Posterior vena cava (tissue), 2 donors: ENCODE data around the gene AQP10. TPM values are rescaled to one million over a fixed set of nuclear protein-coding genes. Genes with fewer than 3 reads are reported as not detected.
"Not testable (repeated sequence)": the region's sequence is repeated elsewhere in the genome, so short reads cannot be mapped to it uniquely, and the experiment has no call there.

Experiments
- DNase-seq: peaks from one replicate; pipeline ENCODE4 v3.0.0-alpha.2; 2020; ENCODE audit warnings: low spot score
- intact Hi-C, 2 donors: fragments of 100-400 bp; cut with DNase I; formaldehyde crosslinking; loops; one replicate each; pipeline versions ENCODE4 v1.14.1 to v1.14.2; 2022 to 2023
- total RNA-seq, 2 donors: library from RNA; stranded (reverse); fragmentation: NEBNext Ultra II Directional; extraction: Animal tissue kit (Norgen Biotek cat#: 25700); gene quantifications; one replicate each; pipeline ENCODE4 v1.2.1, GENCODE V29; 2021
- donor health status: DM: yes; HTN: yes; CAD: no.
- donor health status: DM: yes; HTN: yes; CAD: no.

AQP10 gene
- total RNA-seq, 2 donors from 2014 or later = 0.24 TPM; not detected in 1

DNA sequence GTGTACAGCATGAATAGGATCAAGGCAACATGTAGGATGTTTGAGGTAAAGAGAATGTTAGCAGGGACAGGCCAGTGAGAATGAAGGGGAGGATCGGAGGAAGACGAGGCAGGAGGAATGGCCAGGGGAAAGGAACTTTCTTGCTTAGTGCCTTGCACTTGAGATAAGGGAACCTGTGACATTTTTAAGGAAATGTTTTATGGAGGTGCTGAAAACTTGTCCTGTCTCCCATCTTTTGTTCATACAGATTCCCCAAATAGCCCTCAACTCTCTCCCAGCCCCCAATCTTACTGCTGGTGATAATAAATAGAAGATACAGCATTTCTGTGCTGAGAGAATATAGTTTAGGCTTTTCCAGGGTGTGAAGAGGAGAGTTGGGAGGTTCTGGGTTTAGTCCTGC, 18.0 kb downstream of the AQP10 start:
- intact Hi-C loops = no loop called here

DNA sequence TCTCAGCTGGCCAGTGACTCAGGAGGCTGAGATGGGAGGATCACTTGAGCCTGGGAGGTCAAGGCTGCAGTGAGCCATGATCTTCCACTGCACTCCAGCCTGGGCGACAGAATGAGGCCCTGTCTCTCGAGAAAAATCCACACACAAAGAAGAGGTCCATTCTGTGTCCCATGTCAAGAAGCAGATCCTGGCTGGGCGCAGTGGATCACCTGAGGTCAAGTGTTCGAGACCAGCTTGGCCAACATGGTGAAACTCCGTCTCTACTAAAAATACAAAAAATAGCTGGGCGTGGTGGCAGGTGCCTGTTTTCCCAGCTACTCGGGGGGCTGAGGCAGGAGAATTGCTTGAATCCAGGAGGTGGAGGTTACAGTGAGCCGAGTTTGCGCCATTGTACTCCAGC, 20.5 kb downstream of the AQP10 start:
- intact Hi-C loops = loop anchor here in 1 of 2 donors (5.0 kb wide), 1 partner anchor 74 kb away; no protein-coding TSS in a partner anchor
- not testable (repeated sequence) for DNase-seq

More for the DNA sequence above, 18.0 kb downstream of the AQP10 start:
- DNase-seq = no peak

GRCh38 chr1:154342132-154342531, 21.2 kb downstream of the AQP10 start:
- DNase-seq = no peak
- intact Hi-C loops = loop anchor here in 1 of 2 donors (5.0 kb wide), 1 partner anchor 75 kb away; no protein-coding TSS in a partner anchor

DNA sequence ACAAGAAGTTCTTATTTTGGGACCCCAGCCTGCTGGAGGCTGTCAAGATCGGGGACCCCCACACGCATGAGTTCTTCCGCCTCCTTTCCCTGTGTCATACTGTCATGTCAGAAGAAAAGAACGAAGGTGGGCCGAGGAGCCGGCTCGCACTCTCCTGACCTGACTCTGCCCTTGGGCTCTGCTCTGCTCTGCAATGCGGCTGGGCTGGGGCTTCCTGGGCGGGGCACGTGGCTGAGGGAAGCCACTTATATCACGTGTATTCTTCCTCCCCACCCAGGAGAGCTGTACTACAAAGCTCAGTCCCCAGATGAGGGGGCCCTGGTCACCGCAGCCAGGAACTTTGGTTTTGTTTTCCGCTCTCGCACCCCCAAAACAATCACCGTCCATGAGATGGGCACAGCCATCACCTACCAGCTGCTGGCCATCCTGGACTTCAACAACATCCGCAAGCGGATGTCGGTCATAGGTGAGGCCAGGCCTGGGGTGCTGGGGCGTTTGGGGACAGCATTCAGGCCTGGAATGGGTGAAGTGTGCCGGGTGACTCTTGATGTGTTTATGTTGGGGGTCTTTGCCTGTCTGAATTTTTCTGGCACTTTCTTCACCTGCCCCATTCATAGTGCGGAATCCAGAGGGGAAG, 22.1 kb downstream of the AQP10 start:
- no peak for DNase-seq

GRCh38 chr1:154344977-154345837, 24.3 kb downstream of the AQP10 start:
- DNase-seq = peak; percentile 86
- intact Hi-C loops = loop anchor here in 1 of 2 donors (5.0 kb wide), 1 partner anchor 78 kb away; no protein-coding TSS in a partner anchor

More for the DNA sequence above, 22.1 kb downstream of the AQP10 start:
- intact Hi-C loops = loop anchor here in 1 of 2 donors (5.0 kb wide), 1 partner anchor 76 kb away; no protein-coding TSS in a partner anchor

GRCh38 chr1:154346276-154346917, 25.5 kb downstream of the AQP10 start:
- DNase-seq = no peak
- intact Hi-C loops = no loop called here

DNA sequence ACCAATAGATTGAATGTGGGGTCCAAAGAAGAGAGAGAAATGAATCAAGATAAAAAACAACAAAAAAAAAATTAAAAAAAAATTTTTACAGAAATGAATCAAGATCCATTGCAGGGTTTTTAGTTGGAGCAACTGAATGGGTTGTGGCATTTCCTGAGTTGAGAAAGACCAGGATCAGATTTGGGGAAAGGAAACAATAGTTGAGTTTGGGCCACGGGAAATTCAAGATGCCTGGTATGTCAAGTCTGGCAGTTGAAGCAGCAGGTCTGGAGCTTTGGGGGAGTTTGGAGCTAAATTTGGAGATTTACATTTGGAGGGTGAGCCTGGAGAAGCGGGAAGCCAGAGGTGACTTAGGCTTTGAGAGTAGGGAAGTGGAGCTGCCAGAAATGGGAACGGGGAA, 27.1 kb downstream of the AQP10 start:
- intact Hi-C loops = loop anchor here in 1 of 2 donors (1.0 kb wide), 1 partner anchor 22 kb away; no protein-coding TSS in a partner anchor
- DNase-seq = no peak

DNA sequence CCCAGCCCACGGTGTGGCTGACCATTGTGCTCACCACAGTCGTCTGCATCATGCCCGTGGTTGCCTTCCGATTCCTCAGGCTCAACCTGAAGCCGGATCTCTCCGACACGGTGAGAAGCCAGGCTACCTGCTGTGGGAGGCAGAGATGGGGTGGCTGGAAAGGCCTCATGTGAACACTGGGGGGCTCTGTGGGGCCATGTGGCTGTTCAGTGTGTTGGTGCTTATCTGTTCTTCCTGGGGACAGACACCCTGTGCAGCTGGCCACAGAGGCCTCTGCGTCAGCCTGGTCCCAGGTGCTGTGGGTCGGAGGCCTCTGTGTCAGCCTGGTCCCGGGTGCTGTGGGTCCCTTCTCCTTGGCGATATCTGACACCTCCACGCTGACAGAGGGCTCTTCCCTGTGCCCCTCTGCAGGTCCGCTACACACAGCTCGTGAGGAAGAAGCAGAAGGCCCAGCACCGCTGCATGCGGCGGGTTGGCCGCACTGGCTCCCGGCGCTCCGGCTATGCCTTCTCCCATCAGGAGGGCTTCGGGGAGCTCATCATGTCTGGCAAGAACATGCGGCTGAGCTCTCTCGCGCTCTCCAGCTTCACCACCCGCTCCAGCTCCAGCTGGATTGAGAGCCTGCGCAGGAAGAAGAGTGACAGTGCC, 27.7 kb downstream of the AQP10 start:
- intact Hi-C loops = no loop called here

GRCh38 chr1:154349121-154349520, 28.2 kb downstream of the AQP10 start:
- intact Hi-C loops = no loop called here
- no peak for DNase-seq

More for the DNA sequence above, 27.7 kb downstream of the AQP10 start:
- no peak for DNase-seq

DNA sequence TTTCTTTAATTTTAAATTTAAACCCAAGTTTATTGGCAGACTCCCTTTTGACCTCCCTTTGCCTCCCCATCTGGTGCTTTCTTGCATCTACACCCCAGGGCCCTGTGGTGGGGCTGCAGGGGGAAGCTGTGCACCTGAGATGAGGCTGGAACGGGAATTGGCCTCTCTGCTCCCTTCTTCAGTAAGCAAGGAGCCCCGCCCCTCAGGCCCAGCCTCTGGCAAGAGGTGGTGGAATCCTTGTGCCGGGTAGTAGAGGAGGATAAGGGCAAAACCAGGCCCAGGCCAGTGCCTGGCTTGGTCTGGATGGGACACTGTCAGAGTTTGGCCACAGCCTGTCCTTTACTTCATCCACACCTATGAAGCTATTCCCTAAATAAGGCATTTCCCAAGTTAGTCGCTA, 29.5 kb downstream of the AQP10 start:
- no peak for DNase-seq
- intact Hi-C loops = loop anchor here (10.0 kb wide), 2 partner anchors 94 to 114 kb away; no protein-coding TSS in a partner anchor

DNA sequence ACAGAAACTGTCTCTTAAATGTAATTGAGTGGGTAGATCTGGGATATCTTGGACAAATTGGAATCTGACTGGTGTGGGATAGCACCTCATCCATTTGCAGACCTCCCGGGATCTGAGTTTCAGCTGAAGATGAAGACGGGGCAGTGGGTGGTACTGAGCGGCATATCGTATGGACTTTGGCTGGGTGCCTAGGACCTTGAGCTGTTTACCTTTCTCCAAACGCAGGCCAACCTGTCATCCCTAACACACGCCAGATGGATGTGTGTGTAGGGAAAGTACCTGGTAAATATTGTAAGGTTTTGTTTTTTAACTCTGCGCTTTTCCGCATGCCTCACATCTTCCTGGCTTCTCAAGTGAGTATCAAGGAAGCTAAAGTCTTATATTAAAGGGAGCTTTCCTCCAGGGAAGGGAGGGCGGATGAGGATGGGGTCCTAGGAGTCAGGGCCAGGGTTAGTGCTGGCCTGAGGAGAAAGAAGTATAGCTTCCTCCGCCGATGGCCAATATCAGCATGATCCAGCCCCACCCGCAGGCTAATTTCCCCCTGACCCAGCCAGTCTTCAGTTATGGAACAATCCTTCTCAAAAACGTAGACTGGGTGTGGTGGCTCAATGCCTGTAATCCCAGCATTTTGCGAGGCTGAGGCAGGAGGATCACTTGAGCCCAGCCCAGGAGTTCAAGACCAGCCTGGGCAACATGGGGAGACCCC, 30.6 kb downstream of the AQP10 start:
- DNase-seq = no peak
- intact Hi-C loops = loop anchor here (10.0 kb wide), 2 partner anchors 93 to 113 kb away; no protein-coding TSS in a partner anchor

DNA sequence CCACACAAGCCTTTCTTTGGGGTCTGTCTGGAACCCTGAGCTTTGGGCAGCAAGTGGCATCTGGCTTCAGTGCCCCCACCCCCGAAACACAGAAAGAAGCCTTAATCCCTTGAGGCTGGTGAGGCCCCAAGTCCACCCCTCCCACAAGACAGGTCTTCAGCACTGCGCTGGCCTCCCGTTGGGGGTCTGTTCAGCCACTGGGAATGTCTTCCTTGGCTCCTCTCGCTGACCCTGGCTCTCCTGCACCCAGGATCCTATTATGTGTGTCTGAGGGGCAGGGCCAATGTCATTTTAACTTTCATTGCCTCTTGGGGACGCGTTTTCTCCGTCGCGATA, 31.3 kb downstream of the AQP10 start:
- no peak for DNase-seq
- intact Hi-C loops = loop anchor here (10.0 kb wide), 2 partner anchors 93 to 113 kb away; no protein-coding TSS in a partner anchor

- peak; percentile 86 for DNase-seq
- intact Hi-C loops = loop anchor here (10.0 kb wide), 2 partner anchors 92 to 112 kb away; no protein-coding TSS in a partner anchor
These were observed 31.9 kb downstream of the AQP10 start for GRCh38 chr1:154352581-154353459.

DNA sequence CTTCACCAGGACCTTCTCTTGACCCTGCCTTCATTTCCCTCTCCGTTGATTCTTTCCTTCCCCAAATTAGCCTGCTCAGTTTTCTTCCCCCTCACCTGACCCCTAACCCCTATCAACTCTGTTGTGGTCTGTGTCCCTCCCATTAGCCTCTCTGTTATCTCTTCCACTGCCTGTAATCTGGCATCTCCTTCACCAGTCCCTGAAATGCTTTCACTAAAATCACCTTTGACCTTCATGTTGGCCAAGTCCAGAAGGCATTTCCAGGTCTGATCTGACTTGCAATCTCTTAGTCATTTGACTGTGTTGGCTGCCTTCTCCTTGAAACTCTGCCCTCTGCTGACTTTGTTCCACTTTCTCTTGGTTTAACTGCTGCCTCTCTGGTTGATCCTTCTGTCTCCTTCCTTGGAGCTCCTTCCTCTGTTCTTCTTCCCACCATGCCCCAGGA, 32.6 kb downstream of the AQP10 start:
- no peak for DNase-seq
- intact Hi-C loops = loop anchor here (10.0 kb wide), 2 partner anchors 91 to 111 kb away; no protein-coding TSS in a partner anchor

GRCh38 chr1:154353966-154354365, 33.1 kb downstream of the AQP10 start:
- no peak for DNase-seq
- intact Hi-C loops = loop anchor here (10.0 kb wide), 2 partner anchors 91 to 111 kb away; no protein-coding TSS in a partner anchor

GRCh38 chr1:154358519-154358918, 37.6 kb downstream of the AQP10 start:
- no peak for DNase-seq
- intact Hi-C loops = loop anchor here (10.0 kb wide), 2 partner anchors 86 to 106 kb away; no protein-coding TSS in a partner anchor

DNA sequence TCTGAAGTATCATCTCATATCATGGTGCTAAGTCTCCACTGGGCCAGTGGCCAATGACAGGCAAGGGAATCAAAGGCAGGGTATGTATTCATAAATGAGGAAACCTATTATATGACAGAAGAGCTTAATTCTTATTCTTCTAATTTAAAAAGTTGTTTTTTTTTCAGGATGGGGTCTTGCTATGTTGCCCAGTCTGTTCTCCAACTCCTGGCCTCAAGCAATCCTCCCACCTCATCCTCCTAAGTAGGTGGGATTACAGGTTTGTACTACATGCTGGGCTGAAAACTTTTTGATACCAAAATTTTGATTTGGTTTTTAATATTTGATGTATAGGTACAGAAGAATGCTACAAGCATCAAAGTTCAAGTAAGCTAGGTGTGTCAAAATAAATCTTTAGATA, 39.4 kb downstream of the AQP10 start:
- no peak for DNase-seq
- intact Hi-C loops = no loop called here
